Activated T-helper 1 cell treated with anti-CD3 and anti-CD28 coated beads, Interleukin-12 subunit alpha, Interleukin-12 subunit beta, Interleukin-2, Interleukin-4 antibody, amounts not matched to agents 30 ng/mL and 10 ng/mL and 1 ng/mL, durations not matched to agents 14 hours and 24 hours and 36 hours (primary cell): ENCODE results near the gene PPIL1. TPM values are rescaled to one million over a fixed set of nuclear protein-coding genes. Genes with fewer than 3 reads are reported as not detected.

Experiments
- DNase-seq: peaks from one replicate; pipeline ENCODE4 v3.0.0; 2021; ENCODE audit warnings: low spot score
- H3K27ac Mint-ChIP-seq: one replicate; pipeline ENCODE4 v1.8.0; 2021; ENCODE audit warnings: mild to moderate bottlenecking, mixed read lengths
- H3K27me3 Mint-ChIP-seq: one replicate; pipeline ENCODE4 v1.8.0; 2022; ENCODE audit warnings: mild to moderate bottlenecking, moderate library complexity, mixed read lengths; ENCODE audit not compliant: insufficient read depth
- H3K36me3 Mint-ChIP-seq: one replicate; pipeline ENCODE4 v1.8.0; 2021; ENCODE audit warnings: low read depth, mixed read lengths
- H3K4me1 Mint-ChIP-seq: one replicate; pipeline ENCODE4 v1.8.0; 2021; ENCODE audit warnings: low read depth, mixed read lengths
- H3K4me3 Mint-ChIP-seq: one replicate; pipeline ENCODE4 v1.8.0; 2021; ENCODE audit warnings: mild to moderate bottlenecking, moderate library complexity, mixed read lengths
- H3K9me3 Mint-ChIP-seq: one replicate; pipeline ENCODE4 v1.8.0; 2021; ENCODE audit warnings: mixed read lengths
- intact Hi-C: fragments of 100-400 bp; cut with micrococcal nuclease; formaldehyde crosslinking; loops from one replicate; pipeline ENCODE4 v1.15.1; 2024
- total RNA-seq: library from RNA; stranded (reverse); gene quantifications from 2 replicates; pipeline ENCODE4 v1.2.3, GENCODE V29; 2022

Gene PPIL1
- total RNA-seq, 1 donor from 2014 or later, result 60.2 TPM

- Mint-ChIP-seq H3K4me3 (no peak overlapping the region), H3K36me3 (peaks cover 52% of the 10 kb centered on the region), H3K27me3 (no peaks in the 10 kb centered on the region), H3K27ac (no peak overlapping the region), H3K4me1 (peaks cover 47% of the 10 kb centered on the region), H3K9me3 (no peaks in the 10 kb centered on the region)
- intact Hi-C loops, result no loop called here
- no peak for DNase-seq
Measured at GRCh38 chr6:36862164-36862847, 12.3 kb downstream of the PPIL1 start.

- H3K27me3 Mint-ChIP-seq, result no peaks in the 10 kb centered on the region
- intact Hi-C loops, result loop anchor here (2.0 kb wide), 1 partner anchor 13 kb away; no protein-coding TSS in a partner anchor
- H3K9me3 Mint-ChIP-seq, result no peaks in the 10 kb centered on the region
- peaks cover 47% of the 10 kb centered on the region for H3K36me3 Mint-ChIP-seq
- no peak overlapping the region for H3K4me3 Mint-ChIP-seq
- H3K27ac Mint-ChIP-seq, result no peak overlapping the region
- H3K4me1 Mint-ChIP-seq, result peaks cover 29% of the 10 kb centered on the region
- no peak for DNase-seq
Measured at GRCh38 chr6:36860126-36860525, 14.5 kb downstream of the PPIL1 start.

- no peaks in the 10 kb centered on the region for H3K27me3 Mint-ChIP-seq
- no peak for DNase-seq
- peaks cover 28% of the 10 kb centered on the region for H3K4me1 Mint-ChIP-seq
- H3K36me3 Mint-ChIP-seq, result peaks cover 40% of the 10 kb centered on the region
- H3K27ac Mint-ChIP-seq, result no peak overlapping the region
- H3K4me3 Mint-ChIP-seq, result no peak overlapping the region
- no peaks in the 10 kb centered on the region for H3K9me3 Mint-ChIP-seq
- intact Hi-C loops, result no loop called here
Measured at GRCh38 chr6:36858407-36858981, 16.1 kb downstream of the PPIL1 start.

GRCh38 chr6:36857325-36857724, 17.3 kb downstream of the PPIL1 start:
- Mint-ChIP-seq H3K4me1 (peaks cover 23% of the 10 kb centered on the region), H3K9me3 (no peaks in the 10 kb centered on the region), H3K27me3 (no peaks in the 10 kb centered on the region), H3K4me3 (no peak overlapping the region), H3K27ac (no peak overlapping the region), H3K36me3 (peaks cover 39% of the 10 kb centered on the region)
- intact Hi-C loops, result no loop called here
- no peak for DNase-seq

GRCh38 chr6:36856277-36856676, 18.3 kb downstream of the PPIL1 start:
- no peak for DNase-seq
- Mint-ChIP-seq H3K27ac (no peak overlapping the region), H3K27me3 (no peaks in the 10 kb centered on the region), H3K36me3 (peaks cover 36% of the 10 kb centered on the region), H3K4me3 (no peak overlapping the region), H3K4me1 (peaks cover 22% of the 10 kb centered on the region), H3K9me3 (no peaks in the 10 kb centered on the region)
- intact Hi-C loops, result no loop called here

GRCh38 chr6:36855750-36856149, 18.9 kb downstream of the PPIL1 start:
- Mint-ChIP-seq H3K4me1 (peaks cover 17% of the 10 kb centered on the region), H3K9me3 (no peaks in the 10 kb centered on the region), H3K27me3 (no peaks in the 10 kb centered on the region), H3K27ac (no peak overlapping the region), H3K4me3 (no peak overlapping the region), H3K36me3 (peaks cover 39% of the 10 kb centered on the region)
- intact Hi-C loops, result no loop called here
- no peak for DNase-seq

GRCh38 chr6:36853325-36853724, 21.3 kb downstream of the PPIL1 start:
- H3K27ac Mint-ChIP-seq, result no peak overlapping the region
- intact Hi-C loops, result loop anchor here (5.0 kb wide), 2 partner anchors 71 to 236 kb away; no protein-coding TSS in a partner anchor
- no peak overlapping the region for H3K4me3 Mint-ChIP-seq
- H3K36me3 Mint-ChIP-seq, result peaks cover 33% of the 10 kb centered on the region
- DNase-seq, result no peak
- no peaks in the 10 kb centered on the region for H3K9me3 Mint-ChIP-seq
- peaks cover 12% of the 10 kb centered on the region for H3K4me1 Mint-ChIP-seq
- H3K27me3 Mint-ChIP-seq, result no peaks in the 10 kb centered on the region

- Mint-ChIP-seq H3K4me1 (peaks cover 12% of the 10 kb centered on the region), H3K27me3 (no peaks in the 10 kb centered on the region), H3K27ac (no peak overlapping the region), H3K4me3 (no peak overlapping the region), H3K9me3 (no peaks in the 10 kb centered on the region), H3K36me3 (peaks cover 33% of the 10 kb centered on the region)
- intact Hi-C loops, result loop anchor here (5.0 kb wide), 2 partner anchors 70 to 235 kb away; no protein-coding TSS in a partner anchor
- DNase-seq, result no peak
Measured at GRCh38 chr6:36852481-36853147, 22.0 kb downstream of the PPIL1 start.

- intact Hi-C loops, result loop anchor here (1.0 to 5.0 kb wide), 3 partner anchors 69 to 234 kb away; no protein-coding TSS in a partner anchor
- H3K27ac Mint-ChIP-seq, result no peak overlapping the region
- H3K27me3 Mint-ChIP-seq, result no peaks in the 10 kb centered on the region
- H3K9me3 Mint-ChIP-seq, result no peaks in the 10 kb centered on the region
- H3K4me1 Mint-ChIP-seq, result peaks cover 12% of the 10 kb centered on the region
- no peak for DNase-seq
- no peak overlapping the region for H3K4me3 Mint-ChIP-seq
- H3K36me3 Mint-ChIP-seq, result peaks cover 29% of the 10 kb centered on the region
Measured at GRCh38 chr6:36851626-36852025, 23.0 kb downstream of the PPIL1 start.

- peaks cover 12% of the 10 kb centered on the region for H3K4me1 Mint-ChIP-seq
- H3K9me3 Mint-ChIP-seq, result no peaks in the 10 kb centered on the region
- no peak overlapping the region for H3K27ac Mint-ChIP-seq
- peaks cover 25% of the 10 kb centered on the region for H3K36me3 Mint-ChIP-seq
- no peak overlapping the region for H3K4me3 Mint-ChIP-seq
- intact Hi-C loops, result loop anchor here (1.0 to 5.0 kb wide), 3 partner anchors 69 to 234 kb away; no protein-coding TSS in a partner anchor
- H3K27me3 Mint-ChIP-seq, result no peaks in the 10 kb centered on the region
- peak; percentile 26 for DNase-seq
Measured at GRCh38 chr6:36851149-36851614, 23.4 kb downstream of the PPIL1 start.

GRCh38 chr6:36850021-36850420, 24.6 kb downstream of the PPIL1 start:
- Mint-ChIP-seq H3K9me3 (no peaks in the 10 kb centered on the region), H3K27me3 (no peaks in the 10 kb centered on the region), H3K36me3 (peaks cover 24% of the 10 kb centered on the region), H3K27ac (no peak overlapping the region), H3K4me3 (no peak overlapping the region), H3K4me1 (peaks cover 8% of the 10 kb centered on the region)
- no peak for DNase-seq
- intact Hi-C loops, result loop anchor here (5.0 kb wide), 2 partner anchors 68 to 233 kb away; no protein-coding TSS in a partner anchor

GRCh38 chr6:36848658-36849441, 25.8 kb downstream of the PPIL1 start:
- no peak for DNase-seq
- Mint-ChIP-seq H3K27ac (no peak overlapping the region), H3K4me3 (no peak overlapping the region), H3K9me3 (no peaks in the 10 kb centered on the region), H3K4me1 (no peaks in the 10 kb centered on the region), H3K36me3 (peaks cover 16% of the 10 kb centered on the region), H3K27me3 (no peaks in the 10 kb centered on the region)
- intact Hi-C loops, result no loop called here
